Measurements from ENCODE around the gene PAPPA.

Gene PAPPA

DNA sequence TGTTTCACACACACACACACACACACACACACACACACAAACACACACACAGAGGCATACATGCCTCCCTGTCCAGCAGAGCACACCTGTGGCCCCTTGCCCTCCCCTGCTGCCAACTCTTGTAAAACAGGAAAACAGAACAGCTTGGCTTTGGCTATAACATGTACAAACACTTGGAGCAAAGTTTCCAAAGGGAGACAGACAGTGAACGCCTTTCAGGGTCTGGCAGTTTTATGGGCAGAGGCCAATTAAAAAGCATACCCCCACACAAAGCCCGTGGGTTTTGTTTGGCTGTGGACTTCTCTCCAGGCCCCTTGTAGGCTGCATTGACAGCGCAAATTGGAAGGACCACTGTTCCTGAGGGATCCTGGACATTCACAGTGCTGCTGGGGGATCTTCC is 265.6 kb downstream of the PAPPA start:
- Histone ChIP-seq H3K4me1 (ENCODE audit: low read length) (no peaks in the 10 kb centered on the region), H3K36me3 (replicated peaks; ENCODE audit: low read depth, low read length) (no peaks in the 10 kb centered on the region), H3K9me3 (ENCODE audit: insufficient read depth, low read length) (no peaks in the 10 kb centered on the region), H3K4me3 (ENCODE audit: low read length) (no peak overlapping the region), H3K27ac (ENCODE audit: low read length) (no peak overlapping the region), H3K27me3 (ENCODE audit: low read depth, low read length) (no peaks in the 10 kb centered on the region), H2AFZ (ENCODE audit: low read depth, low read length) (no peak overlapping the region), H3K4me2 (ENCODE audit: low read length) (no peak overlapping the region), H3K79me2 (ENCODE audit: low read length) (no peaks in the 10 kb centered on the region), H3K9ac (ENCODE audit: low read length) (no peak overlapping the region), H4K20me1 (ENCODE audit: insufficient read depth, low read length) (no peaks in the 10 kb centered on the region)
- TF ChIP-seq EZH2phosphoT487 (IDR thresholded peaks at IDR 0.05; ENCODE audit: low read depth): no peak
- TF ChIP-seq, protein P1, sequence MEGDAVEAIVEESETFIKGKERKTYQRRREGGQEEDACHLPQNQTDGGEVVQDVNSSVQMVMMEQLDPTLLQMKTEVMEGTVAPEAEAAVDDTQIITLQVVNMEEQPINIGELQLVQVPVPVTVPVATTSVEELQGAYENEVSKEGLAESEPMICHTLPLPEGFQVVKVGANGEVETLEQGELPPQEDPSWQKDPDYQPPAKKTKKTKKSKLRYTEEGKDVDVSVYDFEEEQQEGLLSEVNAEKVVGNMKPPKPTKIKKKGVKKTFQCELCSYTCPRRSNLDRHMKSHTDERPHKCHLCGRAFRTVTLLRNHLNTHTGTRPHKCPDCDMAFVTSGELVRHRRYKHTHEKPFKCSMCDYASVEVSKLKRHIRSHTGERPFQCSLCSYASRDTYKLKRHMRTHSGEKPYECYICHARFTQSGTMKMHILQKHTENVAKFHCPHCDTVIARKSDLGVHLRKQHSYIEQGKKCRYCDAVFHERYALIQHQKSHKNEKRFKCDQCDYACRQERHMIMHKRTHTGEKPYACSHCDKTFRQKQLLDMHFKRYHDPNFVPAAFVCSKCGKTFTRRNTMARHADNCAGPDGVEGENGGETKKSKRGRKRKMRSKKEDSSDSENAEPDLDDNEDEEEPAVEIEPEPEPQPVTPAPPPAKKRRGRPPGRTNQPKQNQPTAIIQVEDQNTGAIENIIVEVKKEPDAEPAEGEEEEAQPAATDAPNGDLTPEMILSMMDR (IDR thresholded peaks at IDR 0.05; ENCODE audit: low read depth, low read length): no peak

DNA sequence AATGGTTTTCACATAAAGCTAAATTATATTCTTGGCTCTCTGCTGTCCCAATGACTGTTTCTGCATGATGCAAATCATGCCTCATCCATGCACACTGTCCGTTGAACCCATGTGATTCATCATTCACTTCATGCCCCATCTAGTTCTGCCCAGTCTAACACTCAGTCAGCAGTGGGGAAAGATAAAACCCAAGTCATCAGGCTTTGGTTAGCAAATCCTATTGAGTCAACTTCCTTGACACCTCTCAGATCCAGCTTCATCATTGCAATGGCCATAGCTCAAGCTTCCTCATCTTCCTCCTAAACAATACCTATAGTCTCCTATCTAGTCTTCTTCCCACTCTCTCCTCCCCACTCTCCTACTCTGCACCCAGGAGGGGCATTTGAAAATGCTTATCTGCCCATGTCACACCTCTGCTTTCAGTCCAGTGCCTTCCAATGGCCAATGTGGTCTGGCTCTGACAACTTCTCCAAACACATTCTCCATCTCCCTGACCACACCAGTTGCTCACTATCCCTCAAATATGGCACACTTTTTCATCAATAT is 267.5 kb downstream of the PAPPA start:
- Histone ChIP-seq H3K9me3 (ENCODE audit: insufficient read depth, low read length) (no peaks in the 10 kb centered on the region), H3K27me3 (ENCODE audit: low read depth, low read length) (no peaks in the 10 kb centered on the region), H3K9ac (ENCODE audit: low read length) (no peak overlapping the region), H3K36me3 (replicated peaks; ENCODE audit: low read depth, low read length) (no peaks in the 10 kb centered on the region), H3K27ac (ENCODE audit: low read length) (no peak overlapping the region), H3K4me3 (ENCODE audit: low read length) (no peak overlapping the region), H3K4me1 (ENCODE audit: low read length) (no peaks in the 10 kb centered on the region), H3K79me2 (ENCODE audit: low read length) (no peaks in the 10 kb centered on the region), H3K4me2 (ENCODE audit: low read length) (no peak overlapping the region), H4K20me1 (ENCODE audit: insufficient read depth, low read length) (no peaks in the 10 kb centered on the region), H2AFZ (ENCODE audit: low read depth, low read length) (no peak overlapping the region)
- TF ChIP-seq, protein P1 (IDR thresholded peaks at IDR 0.05; ENCODE audit: low read depth, low read length): no peak
- no peak for TF ChIP-seq EZH2phosphoT487 (IDR thresholded peaks at IDR 0.05; ENCODE audit: low read depth)

DNA sequence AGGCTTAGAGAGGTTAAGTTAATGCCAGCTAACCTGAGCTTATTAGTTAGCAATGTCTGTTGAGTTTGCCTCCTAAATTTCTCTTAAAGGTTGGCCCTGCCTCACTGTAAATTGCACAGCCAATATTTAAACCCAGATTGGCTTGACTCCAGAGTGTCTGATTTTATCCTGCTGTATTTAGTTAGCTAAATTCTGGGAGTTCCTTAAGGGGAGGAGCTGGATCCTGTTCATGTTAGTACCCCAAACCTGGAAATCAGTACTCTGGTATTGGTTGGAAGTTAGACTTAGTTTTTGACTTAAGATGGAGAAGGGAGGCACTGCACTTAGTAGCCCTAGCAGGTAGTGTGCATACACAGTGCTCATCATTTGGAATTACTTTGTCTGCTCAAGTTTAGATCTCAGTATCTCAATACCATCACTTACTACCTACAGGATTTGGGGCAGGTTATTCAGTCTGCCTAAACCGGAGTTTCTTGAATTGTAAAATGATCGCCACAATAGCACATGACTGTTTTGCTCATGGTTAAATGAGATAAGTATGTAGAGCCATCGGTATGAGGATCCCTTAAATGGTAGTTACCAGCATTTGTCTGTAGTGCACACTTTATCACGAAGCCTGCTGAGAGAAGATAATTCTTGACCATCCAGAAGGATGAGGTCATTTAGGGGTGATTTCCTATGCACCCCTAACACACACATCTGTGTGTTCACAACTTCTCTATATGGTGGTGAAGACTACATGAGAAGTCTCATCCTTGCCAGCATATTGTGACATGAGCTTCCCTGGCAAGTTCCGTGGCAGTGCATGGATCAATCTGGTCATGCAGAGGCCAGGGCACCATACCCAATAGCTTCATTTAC is 268.8 kb downstream of the PAPPA start:
- H3K27me3 ChIP-seq (ENCODE audit: low read depth, low read length): no peaks in the 10 kb centered on the region
- H3K4me1 ChIP-seq (ENCODE audit: low read length): no peaks in the 10 kb centered on the region
- no peak overlapping the region for H3K9ac ChIP-seq (ENCODE audit: low read length)
- no peak overlapping the region for H3K4me3 ChIP-seq (ENCODE audit: low read length)
- no peaks in the 10 kb centered on the region for H3K9me3 ChIP-seq (ENCODE audit: insufficient read depth, low read length)
- no peaks in the 10 kb centered on the region for H3K36me3 ChIP-seq (replicated peaks; ENCODE audit: low read depth, low read length)
- H3K79me2 ChIP-seq (ENCODE audit: low read length): no peaks in the 10 kb centered on the region
- no peak overlapping the region for H2AFZ ChIP-seq (ENCODE audit: low read depth, low read length)
- no peak for TF ChIP-seq EZH2phosphoT487 (IDR thresholded peaks at IDR 0.05; ENCODE audit: low read depth)
- TF ChIP-seq, protein P1 (IDR thresholded peaks at IDR 0.05; ENCODE audit: low read depth, low read length): no peak
- H3K4me2 ChIP-seq (ENCODE audit: low read length): no peak overlapping the region
- H4K20me1 ChIP-seq (ENCODE audit: insufficient read depth, low read length): no peaks in the 10 kb centered on the region
- H3K27ac ChIP-seq (ENCODE audit: low read length): no peak overlapping the region

DNA sequence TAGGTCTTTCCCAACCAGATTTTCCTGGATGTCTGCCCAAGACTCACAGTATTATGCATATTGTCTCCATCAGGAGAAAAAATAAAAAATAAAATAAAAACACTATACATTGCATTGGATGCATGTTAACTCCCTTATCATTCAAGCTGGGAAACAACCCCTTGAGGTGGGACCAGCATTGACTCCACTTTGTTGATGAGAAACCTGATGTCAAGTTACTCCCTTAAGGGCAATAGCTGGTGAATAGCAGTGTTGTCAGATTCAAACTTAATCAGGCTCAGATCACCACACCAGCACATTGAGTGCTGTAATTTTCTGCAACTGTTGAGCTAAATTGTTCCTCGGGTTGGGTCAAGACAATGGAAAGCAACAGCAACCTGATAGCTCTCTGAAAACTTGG is 269.6 kb downstream of the PAPPA start:
- H2AFZ ChIP-seq (ENCODE audit: low read depth, low read length): no peak overlapping the region
- no peak overlapping the region for H3K9ac ChIP-seq (ENCODE audit: low read length)
- no peak overlapping the region for H3K4me2 ChIP-seq (ENCODE audit: low read length)
- no peaks in the 10 kb centered on the region for H3K36me3 ChIP-seq (replicated peaks; ENCODE audit: low read depth, low read length)
- TF ChIP-seq EZH2phosphoT487 (IDR thresholded peaks at IDR 0.05; ENCODE audit: low read depth): no peak
- TF ChIP-seq, protein P1 (IDR thresholded peaks at IDR 0.05; ENCODE audit: low read depth, low read length): no peak
- H3K4me3 ChIP-seq (ENCODE audit: low read length): no peak overlapping the region
- H4K20me1 ChIP-seq (ENCODE audit: insufficient read depth, low read length): no peaks in the 10 kb centered on the region
- H3K79me2 ChIP-seq (ENCODE audit: low read length): no peaks in the 10 kb centered on the region
- H3K4me1 ChIP-seq (ENCODE audit: low read length): no peaks in the 10 kb centered on the region
- H3K27me3 ChIP-seq (ENCODE audit: low read depth, low read length): no peaks in the 10 kb centered on the region
- H3K9me3 ChIP-seq (ENCODE audit: insufficient read depth, low read length): no peaks in the 10 kb centered on the region
- H3K27ac ChIP-seq (ENCODE audit: low read length): no peak overlapping the region
